ENCODE measurements around the gene IL17RA.

GRCh38 chr22:17087498-17088131 lies 2.8 kb downstream of the IL17RA start:
- TF ChIP-seq, protein P1, sequence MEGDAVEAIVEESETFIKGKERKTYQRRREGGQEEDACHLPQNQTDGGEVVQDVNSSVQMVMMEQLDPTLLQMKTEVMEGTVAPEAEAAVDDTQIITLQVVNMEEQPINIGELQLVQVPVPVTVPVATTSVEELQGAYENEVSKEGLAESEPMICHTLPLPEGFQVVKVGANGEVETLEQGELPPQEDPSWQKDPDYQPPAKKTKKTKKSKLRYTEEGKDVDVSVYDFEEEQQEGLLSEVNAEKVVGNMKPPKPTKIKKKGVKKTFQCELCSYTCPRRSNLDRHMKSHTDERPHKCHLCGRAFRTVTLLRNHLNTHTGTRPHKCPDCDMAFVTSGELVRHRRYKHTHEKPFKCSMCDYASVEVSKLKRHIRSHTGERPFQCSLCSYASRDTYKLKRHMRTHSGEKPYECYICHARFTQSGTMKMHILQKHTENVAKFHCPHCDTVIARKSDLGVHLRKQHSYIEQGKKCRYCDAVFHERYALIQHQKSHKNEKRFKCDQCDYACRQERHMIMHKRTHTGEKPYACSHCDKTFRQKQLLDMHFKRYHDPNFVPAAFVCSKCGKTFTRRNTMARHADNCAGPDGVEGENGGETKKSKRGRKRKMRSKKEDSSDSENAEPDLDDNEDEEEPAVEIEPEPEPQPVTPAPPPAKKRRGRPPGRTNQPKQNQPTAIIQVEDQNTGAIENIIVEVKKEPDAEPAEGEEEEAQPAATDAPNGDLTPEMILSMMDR (IDR thresholded peaks at IDR 0.05): no peak
- TF ChIP-seq POLR2A (IDR thresholded peaks at IDR 0.05): no peak
